ENCODE measurements around the gene SNRNP40. TPM values are rescaled to one million over a fixed set of nuclear protein-coding genes. Genes with fewer than 3 reads are reported as not detected.

SNRNP40 gene
- total and polyA plus RNA-seq, 2 donors (not counting 1 experiment from before 2014, with no cell fraction given) = 31.7 to 65.6 TPM

GRCh38 chr1:31344503-31344902 lies 47.9 kb upstream of the SNRNP40 start:
- no CpG with 5 or more reads among the region's 1 CpG for WGBS (ENCODE audit: insufficient coverage)
- ChIA-PET CTCF (no interaction called here), POLR2A (no interaction called here)
- no peaks in the 10 kb centered on the region for H3K27me3 ChIP-seq (replicated peaks in 1 of 4; ENCODE audit: control extremely low read depth in 1 of 4, control insufficient read depth in 3 of 4, insufficient read depth in 4 of 4, low read length in 3 of 4)
- Mint-ChIP-seq H3K4me3 (no peak overlapping the region), H3K9me3 (ENCODE audit: insufficient read depth) (no peaks in the 10 kb centered on the region), H3K27ac (no peak overlapping the region), H3K27me3 (no peaks in the 10 kb centered on the region), H3K4me1 (peaks cover 11% of the 10 kb centered on the region)
- H3K79me2 ChIP-seq (ENCODE audit: control insufficient read depth, insufficient read depth, low read length) = no peaks in the 10 kb centered on the region
- no peak overlapping the region for H3K4me3 ChIP-seq (ENCODE audit: control extremely low read depth in 1 of 5, extremely low read depth in 1 of 5, insufficient read depth in 1 of 5, low read depth in 2 of 5, low read length in 4 of 5)
- H2AFZ ChIP-seq (ENCODE audit: insufficient read depth, low read depth, low read length, poor library complexity, severe bottlenecking) = no peak overlapping the region
- H3K9me3 ChIP-seq (ENCODE audit: control extremely low read depth in 1 of 3, control insufficient read depth in 2 of 3, insufficient read depth in 1 of 3, low read length in 2 of 3) = no peaks in the 10 kb centered on the region
- TF ChIP-seq EZH2 (IDR thresholded peaks at IDR 0.05; ENCODE audit: borderline replicate concordance, insufficient read depth, low read depth, low read length, poor library complexity, severe bottlenecking) = no peak
- TF ChIP-seq CTCF (IDR thresholded peaks at IDR 0.05) = no peak
- no peak overlapping the region for H3K27ac ChIP-seq (ENCODE audit: low read length in 2 of 2)
- DNase-seq (no peak), ATAC-seq (ENCODE audit: low read depth) (no peak)
- intact Hi-C loops (cut with micrococcal nuclease) = no loop called here
- H3K36me3 ChIP-seq (replicated peaks in 1 of 2; ENCODE audit: control extremely low read depth in 1 of 2, control insufficient read depth in 1 of 2, extremely low read depth in 1 of 2, insufficient read depth in 2 of 2, low read length in 1 of 2) = peaks cover 0 to 21% of the 10 kb centered on the region in 2 experiments
- H3K4me1 ChIP-seq (ENCODE audit: control insufficient read depth in 2 of 2, insufficient read depth in 2 of 2, low read length in 2 of 2) = peaks cover 9 to 12% of the 10 kb centered on the region in 2 donors
- no peak overlapping the region for H3K9ac ChIP-seq (ENCODE audit: low read length)
- no peaks in the 10 kb centered on the region for H4K20me1 ChIP-seq (ENCODE audit: control insufficient read depth, insufficient read depth, low read length, poor library complexity, severe bottlenecking)
- H3K4me2 ChIP-seq (replicated peaks; ENCODE audit: low read depth, low read length, poor library complexity, severe bottlenecking) = no peak overlapping the region

GRCh38 chr1:31336687-31337467 lies 40.3 kb upstream of the SNRNP40 start:
- no peak overlapping the region for H3K4me2 ChIP-seq (replicated peaks; ENCODE audit: low read depth, low read length, poor library complexity, severe bottlenecking)
- H3K4me3 Mint-ChIP-seq = no peak overlapping the region
- H4K20me1 ChIP-seq (ENCODE audit: control insufficient read depth, insufficient read depth, low read length, poor library complexity, severe bottlenecking) = no peaks in the 10 kb centered on the region
- no peak for ATAC-seq (ENCODE audit: low read depth)
- H3K27ac ChIP-seq (ENCODE audit: low read length in 2 of 2) = no peak overlapping the region
- no peaks in the 10 kb centered on the region for H3K9me3 ChIP-seq (ENCODE audit: control extremely low read depth in 1 of 3, control insufficient read depth in 2 of 3, insufficient read depth in 1 of 3, low read length in 2 of 3)
- H3K79me2 ChIP-seq (ENCODE audit: control insufficient read depth, insufficient read depth, low read length) = no peaks in the 10 kb centered on the region
- no peak overlapping the region for H3K27ac Mint-ChIP-seq
- peaks cover 0 to 2% of the 10 kb centered on the region in 2 donors for H3K4me1 ChIP-seq (ENCODE audit: control insufficient read depth in 2 of 2, insufficient read depth in 2 of 2, low read length in 2 of 2)
- H3K9ac ChIP-seq (ENCODE audit: low read length) = no peak overlapping the region
- no peak for TF ChIP-seq CTCF (IDR thresholded peaks at IDR 0.05)
- no peaks in the 10 kb centered on the region for H3K27me3 Mint-ChIP-seq
- ChIA-PET POLR2A (no interaction called here), CTCF (interaction anchor here (0.5 to 1.3 kb wide), 2 partner anchors 212 to 592 kb away, joined by 3 read pairs; no protein-coding TSS in a partner anchor)
- no peak overlapping the region for H3K4me3 ChIP-seq (ENCODE audit: control extremely low read depth in 1 of 5, extremely low read depth in 1 of 5, insufficient read depth in 1 of 5, low read depth in 2 of 5, low read length in 4 of 5)
- intact Hi-C loops (cut with micrococcal nuclease) = loop anchor here (10.0 kb wide), 1 partner anchor 152 kb away; no protein-coding TSS in a partner anchor
- H3K4me1 Mint-ChIP-seq = peaks cover 9% of the 10 kb centered on the region
- H3K9me3 Mint-ChIP-seq (ENCODE audit: insufficient read depth) = no peaks in the 10 kb centered on the region
- peaks cover 1 to 9% of the 10 kb centered on the region in 2 experiments for H3K36me3 ChIP-seq (replicated peaks in 1 of 2; ENCODE audit: control extremely low read depth in 1 of 2, control insufficient read depth in 1 of 2, extremely low read depth in 1 of 2, insufficient read depth in 2 of 2, low read length in 1 of 2)
- 97% methylated on average over 5 of the region's 10 CpGs for WGBS (ENCODE audit: insufficient coverage)
- no peak for DNase-seq
- no peaks in the 10 kb centered on the region for H3K27me3 ChIP-seq (replicated peaks in 1 of 4; ENCODE audit: control extremely low read depth in 1 of 4, control insufficient read depth in 3 of 4, insufficient read depth in 4 of 4, low read length in 3 of 4)
- no peak overlapping the region for H2AFZ ChIP-seq (ENCODE audit: insufficient read depth, low read depth, low read length, poor library complexity, severe bottlenecking)

All from B cell (primary cell).